Tibial artery (tissue), 4 donors: Measurements from ENCODE around the gene VIPR1.

Source experiments
- DNase-seq, 2 donors: peaks; one replicate each; pipeline ENCODE4 v3.0.0-alpha.2; 2019
- H3K27ac ChIP-seq, 2 donors: fragments of 200-600 bp; sonication (generic) in 1 of 2; 1 replicate in 1 of 2; 2 replicates in 1 of 2; pipeline ENCODE4 v1.5.1; 2018 to 2019; ENCODE audit warnings: mild to moderate bottlenecking in 1 of 2
- H3K27me3 ChIP-seq, 2 donors: fragments of 200-600 bp; sonication (generic) in 1 of 2; one replicate each; pipeline versions ENCODE4 v1.5.1 to v1.6.0; 2016 to 2019
- H3K36me3 ChIP-seq, 3 donors: fragments of 200-600 bp; sonication (generic) in 2 of 3; one replicate each; pipeline ENCODE4 v1.5.1; 2016 to 2019; ENCODE audit warnings: mild to moderate bottlenecking in 2 of 3
- H3K4me1 ChIP-seq, 4 donors: fragments of 200-600 bp; sonication (generic) in 2 of 4; 1 replicate in 3 of 4; 2 replicates in 1 of 4; pipeline ENCODE4 v1.5.1; 2016 to 2019
- H3K4me3 ChIP-seq, 2 donors: fragments of 200-600 bp; sonication (generic) in 1 of 2; 1 replicate in 1 of 2; 2 replicates in 1 of 2; pipeline ENCODE4 v1.5.1; 2018 to 2019; ENCODE audit warnings: mild to moderate bottlenecking in 2 of 2
- H3K9me3 ChIP-seq, 3 donors: fragments of 200-600 bp; sonication (generic) in 1 of 3; one replicate each; pipeline ENCODE4 v1.5.1; 2016 to 2019
- CTCF ChIP-seq, 2 experiments: fragments of 200-600 bp in 1 of 2; fragments of 450-650 bp in 1 of 2; IDR thresholded peaks; one replicate each; pipeline ENCODE4 v1.5.1; 2017 to 2019; ENCODE audit warnings: antibody characterized with exemption in 2 of 2, mild to moderate bottlenecking in 1 of 2, moderate library complexity in 1 of 2
- intact Hi-C: fragments of 100-400 bp; cut with DNase I; formaldehyde crosslinking; loops from one replicate; pipeline ENCODE4 v1.15.0; 2023; ENCODE audit warnings: low total_unique reads

The VIPR1 gene

DNA sequence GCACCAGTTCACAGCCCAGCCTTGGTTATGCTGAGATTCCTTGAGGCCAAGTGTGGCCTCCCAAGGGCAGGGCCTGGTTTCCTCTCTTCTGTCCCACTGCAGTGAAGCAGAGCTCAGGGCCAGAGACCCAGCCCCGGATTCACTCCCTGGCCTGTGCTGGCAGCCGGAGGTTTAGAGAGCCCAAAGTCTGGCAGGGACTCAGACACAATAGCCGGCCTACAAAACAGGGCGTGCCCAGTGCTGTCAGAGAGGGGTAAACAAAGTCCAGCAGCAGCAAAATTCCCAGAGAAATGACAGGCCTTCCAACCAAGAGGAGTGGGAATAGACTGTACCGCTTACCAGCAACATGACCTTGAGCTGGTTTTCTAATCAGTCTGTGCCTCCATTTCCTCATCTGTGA lies 14.0 kb downstream of the VIPR1 start:
- no peaks in the 10 kb centered on the region for H3K9me3 ChIP-seq
- intact Hi-C loops = no loop called here
- H3K27me3 ChIP-seq = no peaks in the 10 kb centered on the region
- H3K4me3 ChIP-seq = no peak overlapping the region
- no peak for DNase-seq
- H3K27ac ChIP-seq = peak overlapping the region; percentile 83 to 92
- H3K4me1 ChIP-seq = peaks cover 4 to 61% (median 51%) of the 10 kb centered on the region in 4 donors
- H3K36me3 ChIP-seq = peaks cover 0 to 21% (median 0%) of the 10 kb centered on the region in 3 donors
- no peak for TF ChIP-seq CTCF (IDR thresholded peaks at IDR 0.05)

- Histone ChIP-seq H3K36me3 (peaks cover 0 to 25% (median 0%) of the 10 kb centered on the region in 3 donors), H3K4me3 (no peak overlapping the region), H3K9me3 (no peaks in the 10 kb centered on the region), H3K27ac (peak overlapping the region; percentile 83 to 92), H3K4me1 (peaks cover 4 to 54% (median 48%) of the 10 kb centered on the region in 4 donors), H3K27me3 (no peaks in the 10 kb centered on the region)
- no peak for TF ChIP-seq CTCF (IDR thresholded peaks at IDR 0.05)
- DNase-seq = no peak
- intact Hi-C loops = no loop called here
Measured at GRCh38 chr3:42517117-42517516, 14.7 kb downstream of the VIPR1 start.

DNA sequence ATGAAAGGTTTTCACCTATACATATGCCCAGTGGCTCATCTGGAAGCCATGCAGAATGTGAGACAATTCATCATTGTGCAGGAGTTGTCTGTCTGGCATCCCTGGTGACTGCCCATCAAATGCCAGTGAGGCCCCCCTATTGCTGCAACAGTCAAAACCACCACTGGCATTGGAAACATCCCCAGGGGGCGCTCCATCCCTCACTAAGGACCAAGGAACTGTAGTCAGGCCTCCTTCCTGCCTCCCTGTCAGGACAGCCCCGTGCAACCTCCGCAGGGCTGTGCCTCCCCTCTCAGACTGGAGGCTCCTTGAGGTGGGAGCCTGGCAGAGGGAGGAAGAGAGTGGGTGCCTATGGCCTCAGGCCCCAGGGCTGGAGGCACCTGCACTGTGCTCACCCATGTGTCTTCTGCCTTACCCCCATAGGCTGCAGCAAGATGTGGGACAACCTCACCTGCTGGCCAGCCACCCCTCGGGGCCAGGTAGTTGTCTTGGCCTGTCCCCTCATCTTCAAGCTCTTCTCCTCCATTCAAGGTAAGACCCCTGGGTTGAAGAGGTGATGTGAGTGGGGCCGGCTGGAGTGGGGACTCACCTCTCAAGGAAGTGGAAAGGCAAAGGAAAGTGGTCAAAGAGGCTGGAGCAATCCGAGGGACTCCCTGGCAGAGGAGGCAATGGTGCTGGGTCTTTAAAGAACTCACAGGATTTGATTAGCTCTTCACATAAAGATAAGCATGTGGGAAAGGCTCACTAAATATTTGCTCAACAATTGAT lies 16.5 kb downstream of the VIPR1 start:
- TF ChIP-seq CTCF (IDR thresholded peaks at IDR 0.05) = no peak
- no peak for DNase-seq
- Histone ChIP-seq H3K27me3 (no peaks in the 10 kb centered on the region), H3K27ac (no peak overlapping the region), H3K36me3 (peaks cover 0 to 35% (median 0%) of the 10 kb centered on the region in 3 donors), H3K4me3 (no peak overlapping the region), H3K4me1 (peaks cover 4 to 37% (median 32%) of the 10 kb centered on the region in 4 donors), H3K9me3 (no peaks in the 10 kb centered on the region)
- intact Hi-C loops = no loop called here

GRCh38 chr3:42519568-42519962 lies 17.1 kb downstream of the VIPR1 start:
- TF ChIP-seq CTCF (IDR thresholded peaks at IDR 0.05) = no peak
- Histone ChIP-seq H3K9me3 (no peaks in the 10 kb centered on the region), H3K4me3 (no peak overlapping the region), H3K36me3 (peaks cover 0 to 39% (median 0%) of the 10 kb centered on the region in 3 donors), H3K4me1 (peaks cover 4 to 31% (median 29%) of the 10 kb centered on the region in 4 donors), H3K27me3 (no peaks in the 10 kb centered on the region), H3K27ac (no peak overlapping the region)
- no peak for DNase-seq
- intact Hi-C loops = no loop called here

- no peak for TF ChIP-seq CTCF (IDR thresholded peaks at IDR 0.05)
Measured at GRCh38 chr3:42520336-42520735, 17.9 kb downstream of the VIPR1 start.

More at GRCh38 chr3:42520336-42520735, 17.9 kb downstream of the VIPR1 start:
- Histone ChIP-seq H3K9me3 (no peaks in the 10 kb centered on the region), H3K27ac (no peak overlapping the region), H3K4me3 (no peak overlapping the region), H3K27me3 (no peaks in the 10 kb centered on the region), H3K4me1 (peaks cover 0 to 24% (median 21%) of the 10 kb centered on the region in 4 donors), H3K36me3 (peaks cover 0 to 46% (median 0%) of the 10 kb centered on the region in 3 donors)
- intact Hi-C loops = no loop called here
- DNase-seq = no peak
